ENCODE measurements around the gene EHD4.

EHD4 gene

DNA sequence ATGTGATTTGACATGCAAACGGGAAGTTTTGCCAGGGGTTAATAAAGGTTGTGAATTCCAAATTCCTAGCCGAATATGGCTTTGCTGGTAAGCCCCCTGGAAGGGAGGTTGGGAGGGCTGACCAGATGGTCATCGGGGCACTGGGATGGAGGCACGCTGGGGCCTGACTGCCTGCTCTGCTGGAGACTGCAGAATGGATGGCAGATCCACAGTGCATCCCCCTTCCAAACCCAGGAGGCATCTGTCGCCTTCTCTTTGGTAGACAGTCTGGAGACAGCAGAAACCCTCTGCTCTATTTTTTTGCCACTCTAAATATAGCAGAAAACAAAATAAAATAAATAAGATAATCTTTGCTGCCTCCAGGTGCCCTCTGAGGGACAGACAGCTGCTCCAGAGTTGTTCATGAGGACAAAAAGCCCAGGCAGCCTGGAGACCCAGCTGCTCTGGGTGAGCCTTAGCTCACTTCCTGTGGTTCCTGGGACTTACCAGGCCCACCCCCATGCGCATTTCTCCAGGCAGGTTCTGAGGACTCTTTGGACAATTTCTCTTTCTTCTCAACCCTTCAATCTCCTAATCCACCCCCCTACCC, 72.4 kb downstream of the EHD4 start:
- no peak for ATAC-seq
- Mint-ChIP-seq H3K4me1 (peaks cover 17% of the 10 kb centered on the region), H3K36me3 (peaks cover 86% of the 10 kb centered on the region), H3K27ac (peak overlapping the region; percentile 8), H3K9me3 (no peaks in the 10 kb centered on the region), H3K4me3 (no peak overlapping the region)
- DNase-seq (ENCODE audit: low spot score in 2 of 2): no peak

GRCh38 chr15:41897363-41897799, 75.0 kb downstream of the EHD4 start:
- no peak for DNase-seq (ENCODE audit: low spot score in 2 of 2)
- H3K4me3 Mint-ChIP-seq: no peak overlapping the region
- H3K36me3 Mint-ChIP-seq: peaks cover 75% of the 10 kb centered on the region
- ATAC-seq: no peak
- H3K4me1 Mint-ChIP-seq: peaks cover 29% of the 10 kb centered on the region
- peak overlapping the region; percentile 67 for H3K27ac Mint-ChIP-seq
- no peaks in the 10 kb centered on the region for H3K9me3 Mint-ChIP-seq

DNA sequence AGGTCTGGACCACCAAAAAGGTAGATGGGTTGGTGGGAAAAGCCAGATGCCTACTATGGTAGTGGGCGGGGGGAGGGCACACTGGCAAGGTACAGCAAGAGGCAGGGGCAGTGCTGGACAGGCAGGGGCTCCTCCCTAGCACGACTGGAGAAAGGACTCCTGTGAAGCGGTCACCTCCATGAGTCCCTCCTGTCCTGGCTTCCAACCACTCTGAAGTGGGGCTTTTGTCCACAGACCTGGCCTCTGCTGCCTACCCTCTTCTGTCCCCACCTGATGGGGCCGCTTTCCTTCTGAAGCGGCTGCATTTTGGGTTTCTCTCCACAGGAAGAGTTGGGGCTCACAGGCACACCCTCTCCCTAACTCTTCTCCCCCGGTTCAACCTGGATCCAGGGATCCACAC, 75.8 kb downstream of the EHD4 start:
- DNase-seq (ENCODE audit: low spot score in 2 of 2): no peak
- peak overlapping the region; percentile 67 for H3K27ac Mint-ChIP-seq

GRCh38 chr15:41895957-41896356, 76.4 kb downstream of the EHD4 start:
- Mint-ChIP-seq H3K9me3 (no peaks in the 10 kb centered on the region), H3K36me3 (peaks cover 64% of the 10 kb centered on the region), H3K27ac (peak overlapping the region; percentile 67), H3K4me1 (peaks cover 32% of the 10 kb centered on the region), H3K4me3 (no peak overlapping the region)
- DNase-seq (ENCODE audit: low spot score in 2 of 2) (no peak), ATAC-seq (no peak)

More for the DNA sequence above, 75.8 kb downstream of the EHD4 start:
- Mint-ChIP-seq H3K9me3 (no peaks in the 10 kb centered on the region), H3K4me1 (peaks cover 32% of the 10 kb centered on the region), H3K36me3 (peaks cover 70% of the 10 kb centered on the region), H3K4me3 (no peak overlapping the region)
- ATAC-seq: no peak

DNA sequence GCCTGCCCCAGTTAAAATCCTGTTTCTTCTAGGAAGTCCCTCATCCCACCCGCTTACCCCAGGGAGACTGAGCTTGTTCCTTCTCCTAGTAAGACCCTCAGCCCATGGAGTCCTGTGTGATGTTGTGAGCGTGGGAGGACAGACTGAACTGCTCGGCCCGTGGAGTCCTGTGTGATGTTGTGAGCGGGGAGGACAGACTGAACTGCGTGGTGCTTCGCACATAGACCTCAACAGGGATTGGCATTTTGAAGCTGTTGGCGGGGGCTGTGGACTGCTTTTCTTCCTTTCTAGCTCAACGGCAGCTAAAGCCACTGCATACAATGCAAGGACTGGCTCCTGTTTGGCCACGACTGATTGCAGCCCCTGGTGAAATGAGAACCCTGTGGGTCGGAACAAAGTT, 76.9 kb downstream of the EHD4 start:
- Mint-ChIP-seq H3K4me1 (peaks cover 33% of the 10 kb centered on the region), H3K4me3 (peak overlapping the region; percentile 75), H3K9me3 (no peaks in the 10 kb centered on the region), H3K36me3 (peaks cover 59% of the 10 kb centered on the region), H3K27ac (peak overlapping the region; percentile 95)
- no peak for DNase-seq (ENCODE audit: low spot score in 2 of 2)
- no peak for ATAC-seq

DNA sequence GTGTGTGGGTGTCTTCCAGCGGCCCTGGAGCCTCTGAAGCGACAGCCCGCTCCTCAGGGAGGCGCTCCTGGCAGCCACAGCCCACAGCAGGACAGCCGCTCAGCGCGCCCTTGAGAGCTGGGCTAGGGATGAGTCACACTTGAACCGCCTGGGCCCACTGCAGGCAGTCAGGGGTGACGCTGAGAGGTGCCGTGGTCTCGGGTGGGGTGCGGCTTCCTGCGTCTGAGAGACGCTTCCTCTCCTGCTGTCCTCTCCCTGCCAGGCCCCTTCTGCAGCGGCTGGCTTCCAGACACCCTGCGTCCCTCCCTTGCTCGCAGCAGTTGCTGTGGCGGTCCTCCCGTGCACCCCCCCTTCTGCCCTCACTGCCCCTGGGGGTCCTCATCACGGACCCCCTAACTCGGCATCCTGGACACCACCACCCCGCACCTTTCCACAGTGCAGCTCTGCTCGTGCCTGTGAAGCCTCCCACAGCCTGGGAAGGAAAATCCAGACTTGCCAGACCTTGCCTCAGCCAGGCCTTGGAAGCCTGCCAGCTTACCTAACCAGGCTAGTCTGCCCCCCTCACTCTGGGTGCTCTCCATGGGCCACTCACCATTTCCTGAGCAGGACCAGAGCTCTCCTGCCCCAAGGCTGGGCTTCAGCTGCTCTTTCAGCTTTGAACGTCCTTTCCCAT, 77.4 kb downstream of the EHD4 start:
- Mint-ChIP-seq H3K36me3 (peaks cover 53% of the 10 kb centered on the region), H3K27ac (peak overlapping the region; percentile 95), H3K9me3 (no peaks in the 10 kb centered on the region), H3K4me1 (peaks cover 38% of the 10 kb centered on the region), H3K4me3 (peak overlapping the region; percentile 75)
- ATAC-seq (peak; percentile 97), DNase-seq (ENCODE audit: low spot score in 2 of 2) (peak; percentile 71 to 85)

DNA sequence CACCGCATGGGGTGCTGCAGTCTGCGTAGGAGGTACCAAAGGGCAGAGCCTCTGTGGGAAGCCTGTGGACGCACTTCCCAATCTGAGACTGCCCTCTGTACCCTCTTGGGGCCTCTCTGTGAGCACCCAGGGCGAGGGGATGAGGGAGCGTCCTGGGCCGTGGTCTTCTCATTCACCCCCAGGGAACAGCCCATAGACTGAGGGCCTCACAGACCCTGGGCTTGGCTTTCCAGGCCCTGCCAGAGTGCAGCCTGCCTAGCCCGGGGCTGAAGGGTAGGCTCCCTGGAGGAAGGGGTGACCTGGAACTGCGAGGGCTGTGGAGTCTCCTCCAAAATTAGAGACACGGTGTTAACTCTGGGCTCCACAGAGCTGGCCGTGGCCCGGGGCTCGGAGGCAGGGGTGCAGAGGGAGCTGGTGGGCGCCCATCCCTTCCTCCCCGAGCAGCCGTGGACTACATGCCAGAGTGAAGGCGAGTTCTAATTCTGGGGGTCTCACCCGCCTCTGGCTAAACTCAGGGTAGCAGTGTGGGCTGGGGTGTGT, 78.0 kb downstream of the EHD4 start:
- H3K4me1 Mint-ChIP-seq: peaks cover 42% of the 10 kb centered on the region
- ATAC-seq (peak; percentile 7), DNase-seq (ENCODE audit: low spot score in 2 of 2) (peak in 1 of 2 donors; percentile 10)

GRCh38 chr15:41893422-41894250, 78.7 kb downstream of the EHD4 start, which contains the start of gene SPTBN5:
Gene SPTBN5 (minus strand): TSS chr15:41894053. CDS start chr15:41893497, 556 bp downstream.
- Mint-ChIP-seq H3K4me3 (peak within 1 kb of the TSS; percentile 75), H3K4me1 (peaks cover 49% of the 10 kb centered on the region)

More for the DNA sequence above, 78.0 kb downstream of the EHD4 start:
- Mint-ChIP-seq H3K36me3 (peaks cover 47% of the 10 kb centered on the region), H3K27ac (peak overlapping the region; percentile 95), H3K9me3 (no peaks in the 10 kb centered on the region), H3K4me3 (peak overlapping the region; percentile 75)

GRCh38 chr15:41892621-41893421, 79.5 kb downstream of the EHD4 start:
- Mint-ChIP-seq H3K4me1 (peaks cover 57% of the 10 kb centered on the region), H3K27ac (peak overlapping the region; percentile 95), H3K9me3 (no peaks in the 10 kb centered on the region), H3K4me3 (peak overlapping the region; percentile 75), H3K36me3 (peaks cover 32% of the 10 kb centered on the region)
- ATAC-seq (peak; percentile 60), DNase-seq (ENCODE audit: low spot score in 2 of 2) (peak in 1 of 2 donors; percentile 23)

More at GRCh38 chr15:41893422-41894250, 78.7 kb downstream of the EHD4 start, which contains the start of gene SPTBN5:
- peaks cover 40% of the 10 kb centered on the region for H3K36me3 Mint-ChIP-seq
- ATAC-seq: no peak
- no peaks in the 10 kb centered on the region for H3K9me3 Mint-ChIP-seq
- no peak for DNase-seq (ENCODE audit: low spot score in 2 of 2)
- peak within 1 kb of the TSS; percentile 95 for H3K27ac Mint-ChIP-seq

- DNase-seq (ENCODE audit: low spot score in 2 of 2): no peak
- peak overlapping the region; percentile 95 for H3K27ac Mint-ChIP-seq
- peaks cover 66% of the 10 kb centered on the region for H3K4me1 Mint-ChIP-seq
- H3K36me3 Mint-ChIP-seq: peaks cover 24% of the 10 kb centered on the region
- H3K4me3 Mint-ChIP-seq: peak overlapping the region; percentile 75
- no peak for ATAC-seq
- H3K9me3 Mint-ChIP-seq: no peaks in the 10 kb centered on the region
Measured at GRCh38 chr15:41891946-41892345, 80.4 kb downstream of the EHD4 start.

- peaks cover 16% of the 10 kb centered on the region for H3K36me3 Mint-ChIP-seq
- H3K4me1 Mint-ChIP-seq: peaks cover 69% of the 10 kb centered on the region
- no peak for ATAC-seq
- H3K4me3 Mint-ChIP-seq: no peak overlapping the region
- no peaks in the 10 kb centered on the region for H3K9me3 Mint-ChIP-seq
- peak overlapping the region; percentile 95 for H3K27ac Mint-ChIP-seq
- DNase-seq (ENCODE audit: low spot score in 2 of 2): no peak
Measured at GRCh38 chr15:41891226-41891625, 81.1 kb downstream of the EHD4 start.

DNA sequence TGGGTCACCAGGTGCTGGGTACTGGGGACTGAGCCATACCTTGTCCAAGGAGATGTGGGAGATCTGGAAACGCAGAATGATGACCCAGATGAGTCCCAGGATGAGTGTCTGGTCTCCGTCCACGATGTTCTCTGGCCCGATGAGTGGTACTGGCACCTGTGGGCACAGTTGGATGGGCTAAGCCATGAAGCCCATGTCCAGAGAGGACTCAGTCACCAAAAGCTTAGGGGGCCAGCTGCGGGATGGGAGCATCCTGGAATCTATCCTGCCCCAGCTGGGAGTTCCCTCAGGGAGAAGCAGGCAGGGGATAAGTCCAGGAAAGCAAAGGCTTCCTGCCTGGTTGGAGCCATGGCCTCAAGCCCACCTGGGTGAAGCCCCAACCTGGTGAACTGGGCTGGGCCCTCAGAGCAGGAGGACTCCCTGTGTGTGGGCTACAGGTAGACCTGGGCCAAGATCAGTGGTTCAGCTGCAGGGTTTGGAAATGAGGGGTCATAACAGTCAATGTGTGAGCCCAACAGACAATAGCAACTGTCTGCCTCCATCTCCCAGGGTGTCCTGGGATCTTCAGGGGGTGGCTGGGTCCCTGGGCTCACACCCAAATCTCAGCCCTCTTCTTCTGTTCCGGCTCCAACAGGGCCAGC, 82.2 kb downstream of the EHD4 start:
- no peak for ATAC-seq
- Mint-ChIP-seq H3K36me3 (peaks cover 13% of the 10 kb centered on the region), H3K9me3 (no peaks in the 10 kb centered on the region), H3K4me1 (peaks cover 69% of the 10 kb centered on the region), H3K4me3 (no peak overlapping the region), H3K27ac (peak overlapping the region; percentile 95)
- DNase-seq (ENCODE audit: low spot score in 2 of 2): no peak

- peaks cover 7% of the 10 kb centered on the region for H3K36me3 Mint-ChIP-seq
- H3K9me3 Mint-ChIP-seq: no peaks in the 10 kb centered on the region
- DNase-seq (ENCODE audit: low spot score in 2 of 2) (no peak), ATAC-seq (peak; percentile 49)
- peak overlapping the region; percentile 49 for H3K4me3 Mint-ChIP-seq
- H3K4me1 Mint-ChIP-seq: peaks cover 60% of the 10 kb centered on the region
- peak overlapping the region; percentile 95 for H3K27ac Mint-ChIP-seq
Measured at GRCh38 chr15:41888662-41889253, 83.6 kb downstream of the EHD4 start.

DNA sequence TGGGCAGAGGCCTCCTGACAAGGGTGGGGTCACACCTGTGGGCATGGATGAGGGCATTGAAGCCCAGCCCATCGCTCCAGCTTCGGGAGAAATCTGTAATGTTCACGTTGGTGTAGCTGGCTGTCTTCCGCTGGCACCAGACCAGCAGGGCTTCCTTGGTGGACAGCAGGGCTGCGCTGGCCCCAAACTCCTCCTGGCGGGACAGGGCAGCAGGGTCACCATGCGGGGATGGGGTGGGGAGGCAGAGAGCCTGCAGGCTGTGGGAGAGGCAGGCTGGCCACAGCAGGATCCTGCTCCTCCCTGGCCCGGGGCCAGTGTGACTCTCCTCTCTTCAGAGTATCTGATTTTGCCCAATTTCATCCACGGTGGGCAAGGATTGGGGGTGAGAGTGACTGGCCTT, 84.5 kb downstream of the EHD4 start:
- Mint-ChIP-seq H3K27ac (peak overlapping the region; percentile 95), H3K4me3 (no peak overlapping the region), H3K36me3 (peaks cover 7% of the 10 kb centered on the region), H3K9me3 (no peaks in the 10 kb centered on the region), H3K4me1 (peaks cover 56% of the 10 kb centered on the region)
- ATAC-seq: no peak
- no peak for DNase-seq (ENCODE audit: low spot score in 2 of 2)

Measured in stimulated activated effector memory CD8-positive, alpha-beta T cell treated with anti-CD3 and anti-CD28 coated beads, Interleukin-12 subunit alpha, Interleukin-12 subunit beta, amount 100 ng/mL, for 72 hours (primary cell).